Activated CD8-positive, alpha-beta memory T cell treated with anti-CD3 and anti-CD28 coated beads, Interleukin-2, amount 10 ng/mL, durations not matched to agents 7 days and 5 days (primary cell): ENCODE data around the gene PCDH19. TPM values are rescaled to one million over a fixed set of nuclear protein-coding genes. Genes with fewer than 3 reads are reported as not detected.
"Not testable (repeated sequence)": the region's sequence is repeated elsewhere in the genome, so short reads cannot be mapped to it uniquely, and the experiment has no call there.

Experiments
- ATAC-seq: fragments of 150-1000 bp; cut with Tn5 transposase; one replicate; pipeline ENCODE4 v1.10.0; 2021; ENCODE audit warnings: moderate library complexity
- CTCF ChIA-PET: fragments of 350-600 bp; sonication (Branson Sonifier 250); formaldehyde crosslinking; loops from one replicate; lab custom pipeline; 2021; ENCODE audit warnings: antibody characterized with exemption; lab: Charles Lee
- DNase-seq: peaks from one replicate; pipeline ENCODE4 v3.0.0-alpha.2; 2020
- H3K27ac Mint-ChIP-seq: one replicate; pipeline ENCODE4 v1.8.0; 2021; ENCODE audit warnings: mild to moderate bottlenecking, mixed read lengths
- H3K27me3 Mint-ChIP-seq: one replicate; pipeline ENCODE4 v1.8.0; 2021; ENCODE audit warnings: mixed read lengths
- H3K36me3 Mint-ChIP-seq: one replicate; pipeline ENCODE4 v1.8.0; 2021; ENCODE audit warnings: mild to moderate bottlenecking, mixed read lengths
- H3K4me1 Mint-ChIP-seq: one replicate; pipeline ENCODE4 v1.8.0; 2021; ENCODE audit warnings: mixed read lengths
- H3K4me3 Mint-ChIP-seq: one replicate; pipeline ENCODE4 v1.8.0; 2021; ENCODE audit warnings: mild to moderate bottlenecking, moderate library complexity, mixed read lengths
- H3K9me3 Mint-ChIP-seq: one replicate; pipeline ENCODE4 v1.8.0; 2022; ENCODE audit warnings: low read depth, mixed read lengths
- total RNA-seq, 2 experiments: library from RNA; stranded (reverse); gene quantifications; one replicate each; pipeline ENCODE4 v1.2.3, GENCODE V29; 2021

PCDH19 gene, protein sequence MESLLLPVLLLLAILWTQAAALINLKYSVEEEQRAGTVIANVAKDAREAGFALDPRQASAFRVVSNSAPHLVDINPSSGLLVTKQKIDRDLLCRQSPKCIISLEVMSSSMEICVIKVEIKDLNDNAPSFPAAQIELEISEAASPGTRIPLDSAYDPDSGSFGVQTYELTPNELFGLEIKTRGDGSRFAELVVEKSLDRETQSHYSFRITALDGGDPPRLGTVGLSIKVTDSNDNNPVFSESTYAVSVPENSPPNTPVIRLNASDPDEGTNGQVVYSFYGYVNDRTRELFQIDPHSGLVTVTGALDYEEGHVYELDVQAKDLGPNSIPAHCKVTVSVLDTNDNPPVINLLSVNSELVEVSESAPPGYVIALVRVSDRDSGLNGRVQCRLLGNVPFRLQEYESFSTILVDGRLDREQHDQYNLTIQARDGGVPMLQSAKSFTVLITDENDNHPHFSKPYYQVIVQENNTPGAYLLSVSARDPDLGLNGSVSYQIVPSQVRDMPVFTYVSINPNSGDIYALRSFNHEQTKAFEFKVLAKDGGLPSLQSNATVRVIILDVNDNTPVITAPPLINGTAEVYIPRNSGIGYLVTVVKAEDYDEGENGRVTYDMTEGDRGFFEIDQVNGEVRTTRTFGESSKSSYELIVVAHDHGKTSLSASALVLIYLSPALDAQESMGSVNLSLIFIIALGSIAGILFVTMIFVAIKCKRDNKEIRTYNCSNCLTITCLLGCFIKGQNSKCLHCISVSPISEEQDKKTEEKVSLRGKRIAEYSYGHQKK (N-terminal part only)
- total RNA-seq = not detected

DNA sequence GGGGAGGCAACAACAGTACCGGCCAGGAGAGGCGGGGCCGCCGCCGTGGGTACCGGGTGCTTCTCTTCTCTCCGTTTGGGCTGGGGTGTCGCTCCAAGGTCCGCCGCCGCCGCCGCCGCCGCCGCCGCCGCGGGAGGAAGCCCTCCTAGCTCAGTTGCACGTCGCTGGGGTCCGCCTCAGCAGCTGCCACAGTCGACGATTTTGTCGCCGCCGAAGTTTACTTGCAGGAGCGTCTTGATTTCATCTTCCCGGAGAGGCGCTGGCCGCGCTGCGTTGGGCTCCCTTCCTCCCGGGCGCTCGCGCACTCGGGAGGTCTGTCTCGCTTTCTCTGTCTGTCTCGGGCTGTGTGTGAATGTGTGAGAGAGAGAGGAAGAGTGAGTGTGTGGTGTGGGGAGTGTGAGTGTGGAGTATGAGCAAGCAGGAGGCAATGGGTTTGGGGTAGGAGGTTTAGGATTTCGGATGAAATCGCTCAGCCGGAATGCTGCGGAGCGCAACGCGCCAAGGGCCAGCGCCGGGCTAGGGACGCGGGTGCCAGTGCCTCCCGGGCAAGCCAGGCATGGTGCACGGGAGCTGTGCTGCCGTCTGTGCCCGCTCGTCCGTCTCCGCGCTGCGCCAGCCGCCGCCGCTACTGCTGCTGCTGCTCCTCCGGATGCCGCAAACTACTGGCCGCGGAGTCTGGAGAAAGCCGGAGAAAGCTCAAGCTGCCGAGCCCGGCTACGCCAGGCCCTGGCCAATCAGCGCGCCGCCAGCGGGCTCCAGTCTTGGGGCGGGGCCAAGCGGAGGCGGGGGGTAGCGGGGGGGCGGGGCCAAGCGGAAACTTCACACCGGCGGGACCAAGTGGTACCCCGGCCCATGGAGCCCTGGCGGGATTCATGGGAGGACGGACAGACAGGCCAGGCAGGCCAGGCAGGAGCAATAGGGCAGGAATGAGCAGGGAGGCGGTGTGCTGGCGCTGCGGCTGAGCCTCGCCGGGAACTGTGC lies at the start of gene PCDH19:
Gene PCDH19, minus strand, starts transcription at position 664 of the 981 bp plus-strand sequence. CDS start 1,676 bp downstream, outside the sequence.
- H3K27me3 Mint-ChIP-seq = peaks cover 79% of the 10 kb centered on the region
- ATAC-seq (no peak), DNase-seq (no peak)
- peak within 1 kb of the TSS; percentile 48 for H3K27ac Mint-ChIP-seq
- CTCF ChIA-PET = no interaction called here
- no peak within 1 kb of the TSS for H3K4me3 Mint-ChIP-seq
- H3K4me1 Mint-ChIP-seq = peaks cover 2% of the 10 kb centered on the region
- peaks cover 2% of the 10 kb centered on the region for H3K36me3 Mint-ChIP-seq
- no peaks in the 10 kb centered on the region for H3K9me3 Mint-ChIP-seq

DNA sequence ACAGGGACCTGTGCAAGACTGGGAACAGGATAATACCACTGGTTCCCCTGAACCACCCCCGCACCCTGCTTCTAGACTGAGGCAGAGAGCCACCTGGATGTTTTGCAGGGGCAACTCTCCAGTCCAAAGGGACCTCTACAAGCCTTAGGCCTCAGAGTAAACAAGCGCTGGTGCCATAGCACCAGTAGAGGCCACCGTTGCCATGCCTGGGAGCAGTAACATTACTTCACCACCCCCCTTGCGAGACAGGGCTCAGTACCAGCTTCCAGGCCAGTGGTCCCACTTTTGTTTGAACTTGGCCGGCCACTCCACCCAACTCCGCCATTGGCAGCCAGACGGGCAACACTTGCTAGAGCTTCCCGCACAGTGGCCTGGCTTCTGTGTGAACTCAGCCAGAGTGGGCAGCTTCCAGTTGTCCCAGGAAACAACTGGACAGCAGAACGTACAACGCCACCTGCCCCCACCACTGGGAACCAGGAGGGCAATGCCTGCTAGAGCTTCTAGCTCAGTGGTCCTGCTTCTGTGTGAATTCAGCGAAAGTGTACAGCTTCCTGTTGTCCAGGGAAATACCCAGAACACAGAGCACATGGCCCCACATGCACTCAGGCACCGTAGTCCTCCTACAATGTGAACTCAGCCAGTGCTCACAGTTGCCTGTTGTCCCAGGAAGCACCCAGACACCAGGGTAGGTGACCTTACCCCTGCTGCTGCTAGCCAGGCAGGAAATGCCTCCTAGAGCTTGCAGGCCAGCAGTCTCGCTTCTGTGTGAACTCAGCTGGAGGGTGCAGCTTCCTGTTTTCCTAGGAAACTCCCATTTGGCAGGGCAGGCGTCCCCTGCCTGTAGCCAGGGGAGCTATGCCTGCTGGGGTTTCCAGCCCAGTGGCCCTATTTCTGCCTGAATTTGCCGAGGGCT lies 39.9 kb upstream of the PCDH19 start:
- CTCF ChIA-PET = no interaction called here
- Mint-ChIP-seq H3K27me3 (no peaks in the 10 kb centered on the region), H3K27ac (no peak overlapping the region), H3K4me1 (no peaks in the 10 kb centered on the region), H3K4me3 (no peak overlapping the region), H3K36me3 (no peaks in the 10 kb centered on the region), H3K9me3 (no peaks in the 10 kb centered on the region)
- ATAC-seq (no peak), DNase-seq (no peak)

DNA sequence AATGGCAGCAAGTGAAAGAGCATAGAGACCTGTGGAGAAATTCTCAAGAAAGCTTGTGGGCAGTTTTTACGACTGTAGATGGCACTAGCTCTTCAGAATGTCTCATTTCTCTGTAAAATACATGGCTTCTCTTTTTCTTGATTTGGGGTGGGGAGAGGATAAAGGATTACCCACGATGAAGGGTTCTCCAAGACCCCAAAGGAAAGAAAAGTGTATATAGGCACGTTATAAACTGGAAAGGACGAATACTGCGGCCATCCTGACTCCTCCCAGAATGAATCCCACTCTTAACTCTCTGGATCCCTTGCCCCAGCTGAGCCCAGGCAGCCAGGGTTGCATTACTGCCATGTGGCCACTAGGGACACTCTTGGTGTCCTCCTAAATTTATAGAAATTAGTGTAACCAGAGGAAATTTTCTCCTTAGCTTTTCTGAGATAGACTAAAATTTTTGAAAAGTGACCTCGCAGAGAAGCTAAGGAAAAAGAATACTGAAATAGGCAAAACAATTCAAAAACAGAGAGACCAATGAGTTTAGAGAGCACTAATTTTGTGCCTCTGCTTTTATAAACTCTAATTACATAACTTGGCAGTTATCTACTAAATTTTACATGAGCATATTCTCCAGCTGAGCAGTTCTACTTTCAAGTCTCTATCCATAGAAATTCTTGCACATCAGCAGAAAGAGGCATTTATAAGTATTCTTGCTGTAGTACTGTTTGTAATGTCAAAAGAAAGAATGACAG lies 37.8 kb upstream of the PCDH19 start:
- ATAC-seq = no peak
- no peaks in the 10 kb centered on the region for H3K4me1 Mint-ChIP-seq
- no peaks in the 10 kb centered on the region for H3K36me3 Mint-ChIP-seq
- no peak for DNase-seq
- H3K4me3 Mint-ChIP-seq = no peak overlapping the region
- H3K27ac Mint-ChIP-seq = no peak overlapping the region
- H3K9me3 Mint-ChIP-seq = no peaks in the 10 kb centered on the region
- no peaks in the 10 kb centered on the region for H3K27me3 Mint-ChIP-seq
- CTCF ChIA-PET = no interaction called here

DNA sequence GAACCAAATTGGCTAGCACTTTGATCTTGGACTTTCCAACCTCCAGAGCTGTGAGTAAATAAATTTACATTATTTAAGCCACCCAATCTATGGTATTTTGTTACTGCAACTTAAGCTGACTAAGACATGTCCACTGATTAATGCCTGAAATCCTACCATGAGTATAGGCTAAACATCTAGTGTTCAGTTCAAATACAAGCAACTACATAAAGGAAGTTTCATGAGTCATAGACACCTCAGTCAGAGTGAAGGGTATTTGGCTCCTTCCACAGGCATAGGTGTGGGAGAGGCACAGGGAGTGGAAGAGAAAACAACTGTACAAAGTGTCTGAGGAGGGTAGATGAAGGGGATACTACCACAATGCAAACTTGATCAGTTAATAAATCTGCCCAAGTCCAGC lies 35.5 kb upstream of the PCDH19 start:
- no peak overlapping the region for H3K4me3 Mint-ChIP-seq
- CTCF ChIA-PET = no interaction called here
- H3K27me3 Mint-ChIP-seq = no peaks in the 10 kb centered on the region
- H3K36me3 Mint-ChIP-seq = no peaks in the 10 kb centered on the region
- no peak for DNase-seq
- H3K9me3 Mint-ChIP-seq = no peaks in the 10 kb centered on the region
- no peak for ATAC-seq
- no peak overlapping the region for H3K27ac Mint-ChIP-seq
- no peaks in the 10 kb centered on the region for H3K4me1 Mint-ChIP-seq

DNA sequence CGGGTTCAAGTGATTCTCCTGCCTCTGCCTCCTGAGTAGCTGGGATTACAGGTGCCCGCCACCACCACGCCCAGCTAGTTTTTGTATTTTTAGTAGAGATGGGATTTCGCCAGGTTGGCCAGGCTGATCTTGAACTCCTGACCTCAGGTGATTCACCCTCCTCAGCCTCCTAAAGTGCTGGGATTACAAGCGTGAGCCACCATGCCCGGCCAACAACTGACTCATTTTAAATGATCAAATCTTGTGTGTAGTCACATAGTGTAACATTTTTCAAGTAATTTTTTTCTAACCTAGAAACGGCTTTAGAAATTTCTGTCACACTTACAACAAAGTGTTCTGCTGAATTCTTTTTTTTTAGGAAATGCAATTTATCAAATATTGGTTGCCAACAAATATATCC lies 31.2 kb upstream of the PCDH19 start:
- ATAC-seq, H3K36me3 Mint-ChIP-seq, H3K9me3 Mint-ChIP-seq, DNase-seq, H3K27ac Mint-ChIP-seq, H3K4me3 Mint-ChIP-seq, H3K4me1 Mint-ChIP-seq, H3K27me3 Mint-ChIP-seq, CTCF ChIA-PET: not testable (repeated sequence)

DNA sequence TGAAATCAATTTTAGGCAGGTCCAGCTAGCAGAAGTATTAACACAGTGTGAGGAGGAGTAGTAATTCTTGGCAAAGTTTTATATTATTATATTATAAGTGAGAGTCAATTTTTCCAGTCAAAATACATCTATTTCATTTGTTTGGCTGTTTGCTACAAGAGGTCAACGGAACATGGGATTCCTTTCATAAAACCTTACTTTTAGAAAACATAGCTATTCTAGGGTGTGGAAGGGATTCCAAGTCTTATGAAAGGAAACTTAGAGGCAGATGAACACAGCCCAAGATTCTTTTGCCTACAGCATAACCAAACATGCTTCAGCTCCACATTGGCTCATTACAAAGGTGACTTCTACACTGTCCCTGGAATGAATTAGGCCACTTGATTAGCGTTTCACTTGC lies 29.9 kb upstream of the PCDH19 start:
- no peak for ATAC-seq
- H3K36me3 Mint-ChIP-seq = no peaks in the 10 kb centered on the region

DNA sequence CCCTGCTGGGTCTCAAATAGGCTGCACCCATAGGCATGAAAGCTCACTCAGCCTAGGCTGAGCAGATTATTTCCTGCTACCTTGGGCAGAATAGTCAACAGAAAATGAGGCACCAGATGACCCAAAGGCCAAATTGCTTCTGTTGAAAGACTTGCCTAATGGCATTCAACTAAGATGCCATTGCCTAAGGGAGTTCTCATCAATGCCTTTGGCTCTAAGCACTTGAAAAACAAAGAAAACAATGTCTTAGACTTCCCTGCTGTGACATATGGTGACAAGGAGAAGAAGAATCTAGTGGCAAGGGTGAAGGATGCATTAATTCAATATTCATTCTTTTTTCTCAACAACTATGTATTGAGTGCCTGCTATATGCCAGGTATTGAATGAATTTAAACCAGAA lies 25.7 kb upstream of the PCDH19 start:
- Mint-ChIP-seq H3K36me3 (no peaks in the 10 kb centered on the region), H3K27me3 (no peaks in the 10 kb centered on the region), H3K4me3 (no peak overlapping the region), H3K4me1 (no peaks in the 10 kb centered on the region), H3K9me3 (no peaks in the 10 kb centered on the region), H3K27ac (no peak overlapping the region)
- ATAC-seq (no peak), DNase-seq (no peak)
- CTCF ChIA-PET = no interaction called here

More for the DNA sequence above, 29.9 kb upstream of the PCDH19 start:
- no peak for DNase-seq
- Mint-ChIP-seq H3K4me3 (no peak overlapping the region), H3K27ac (no peak overlapping the region), H3K9me3 (no peaks in the 10 kb centered on the region), H3K4me1 (no peaks in the 10 kb centered on the region), H3K27me3 (no peaks in the 10 kb centered on the region)
- CTCF ChIA-PET = no interaction called here

DNA sequence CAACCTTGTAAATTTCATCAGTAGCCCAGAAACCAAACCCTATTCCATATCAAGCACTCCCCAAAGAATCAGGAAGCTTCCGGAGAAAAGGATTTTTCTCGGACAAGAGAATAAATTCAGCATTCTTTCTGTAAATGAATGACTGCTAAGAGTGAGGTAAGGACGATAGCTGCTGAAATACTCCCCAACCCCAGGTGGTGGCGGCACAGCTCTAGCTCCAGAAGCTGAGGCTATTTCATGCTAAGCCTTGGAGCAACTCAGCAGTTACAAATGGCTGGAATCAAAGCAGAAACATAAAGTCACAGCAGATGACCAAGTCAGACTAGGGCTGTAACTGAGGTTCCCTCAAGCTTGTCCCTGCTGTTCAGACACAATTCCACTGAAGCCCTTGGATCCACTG lies 13.9 kb upstream of the PCDH19 start:
- Mint-ChIP-seq H3K27ac (no peak overlapping the region), H3K9me3 (no peaks in the 10 kb centered on the region), H3K4me1 (no peaks in the 10 kb centered on the region), H3K27me3 (no peaks in the 10 kb centered on the region), H3K36me3 (no peaks in the 10 kb centered on the region), H3K4me3 (no peak overlapping the region)
- DNase-seq (no peak), ATAC-seq (no peak)
- CTCF ChIA-PET = no interaction called here

DNA sequence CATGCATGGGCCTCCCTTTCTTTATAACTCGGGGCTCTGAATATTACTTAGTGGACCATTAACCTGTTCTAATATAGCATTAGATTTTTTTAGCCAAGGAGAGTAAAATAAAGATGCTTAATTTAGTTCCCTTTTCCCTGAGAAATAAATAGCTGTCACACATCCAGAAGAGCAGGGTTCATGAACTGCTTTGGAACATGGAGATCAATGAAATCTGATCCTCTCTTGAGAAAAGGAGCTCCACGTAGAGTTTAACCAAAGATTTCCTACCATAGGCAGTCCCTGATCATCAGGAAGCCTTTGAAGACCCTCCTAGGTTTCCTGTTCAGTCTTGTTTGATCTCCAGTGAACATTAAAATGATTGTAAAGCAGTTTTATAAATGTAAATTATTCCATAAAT lies 8.5 kb upstream of the PCDH19 start:
- H3K27me3 Mint-ChIP-seq = peaks cover 17% of the 10 kb centered on the region
- H3K27ac Mint-ChIP-seq = no peak overlapping the region
- ATAC-seq (no peak), DNase-seq (no peak)
- CTCF ChIA-PET = no interaction called here
- H3K9me3 Mint-ChIP-seq = no peaks in the 10 kb centered on the region
- no peaks in the 10 kb centered on the region for H3K4me1 Mint-ChIP-seq
- H3K4me3 Mint-ChIP-seq = no peak overlapping the region
- no peaks in the 10 kb centered on the region for H3K36me3 Mint-ChIP-seq

DNA sequence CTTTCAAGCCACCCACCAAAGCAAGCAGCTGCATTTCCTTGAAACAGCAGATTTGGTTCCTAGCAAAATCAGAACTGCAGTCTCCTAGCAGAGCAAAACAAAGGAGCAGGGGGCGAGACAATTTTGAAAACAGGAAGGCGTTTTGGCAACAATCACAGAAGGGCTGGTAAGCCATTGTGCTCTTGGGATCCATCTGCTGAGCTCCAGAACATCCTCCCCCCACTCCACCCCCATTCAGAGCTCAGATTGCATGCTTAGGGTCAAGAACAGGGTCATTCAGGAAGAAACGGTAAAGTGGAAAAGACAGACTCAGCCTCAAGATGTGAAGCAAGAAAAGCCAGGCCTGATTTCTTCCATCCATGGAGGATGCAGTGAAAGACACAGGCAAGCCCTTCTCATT lies 7.6 kb upstream of the PCDH19 start:
- H3K4me3 Mint-ChIP-seq = no peak overlapping the region
- no peaks in the 10 kb centered on the region for H3K4me1 Mint-ChIP-seq

DNA sequence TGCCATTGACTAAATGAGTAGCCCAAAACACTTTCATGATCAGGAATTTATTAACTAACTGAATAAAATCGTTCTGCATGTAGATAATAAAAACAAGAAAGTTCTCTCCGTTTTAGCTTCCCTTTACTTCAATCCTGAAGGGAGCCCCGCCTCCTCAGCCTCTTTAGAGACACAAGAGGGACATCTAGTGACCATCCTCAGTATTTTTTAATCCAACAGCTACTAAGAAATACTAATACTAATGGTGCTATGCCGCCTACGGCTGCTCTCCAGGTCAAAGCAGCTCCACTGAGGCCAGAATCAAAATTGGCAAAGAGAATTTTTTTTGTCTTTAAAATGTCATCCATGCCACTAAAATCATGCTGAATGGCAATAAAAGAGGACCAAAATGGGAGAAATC lies 3.2 kb upstream of the PCDH19 start:
- CTCF ChIA-PET = interaction anchor here (1.4 kb wide), 1 partner anchor 30 kb away, joined by 3 read pairs; no protein-coding TSS in a partner anchor
- H3K9me3 Mint-ChIP-seq = no peaks in the 10 kb centered on the region
- no peak overlapping the region for H3K27ac Mint-ChIP-seq
- H3K4me1 Mint-ChIP-seq = peaks cover 2% of the 10 kb centered on the region
- H3K27me3 Mint-ChIP-seq = peaks cover 58% of the 10 kb centered on the region
- peaks cover 2% of the 10 kb centered on the region for H3K36me3 Mint-ChIP-seq
- H3K4me3 Mint-ChIP-seq = no peak overlapping the region
- DNase-seq (no peak), ATAC-seq (no peak)

More for the DNA sequence above, 7.6 kb upstream of the PCDH19 start:
- no peak overlapping the region for H3K27ac Mint-ChIP-seq
- no peaks in the 10 kb centered on the region for H3K9me3 Mint-ChIP-seq
- no peak for DNase-seq
- CTCF ChIA-PET = no interaction called here
- H3K36me3 Mint-ChIP-seq = no peaks in the 10 kb centered on the region
- peaks cover 26% of the 10 kb centered on the region for H3K27me3 Mint-ChIP-seq
- ATAC-seq = no peak
